ENCODE results near the gene ANTXR1.

The ANTXR1 gene

GRCh38 chr2:69076601-69077000 is 63.6 kb downstream of the ANTXR1 start:
- no peak for DNase-seq

DNA sequence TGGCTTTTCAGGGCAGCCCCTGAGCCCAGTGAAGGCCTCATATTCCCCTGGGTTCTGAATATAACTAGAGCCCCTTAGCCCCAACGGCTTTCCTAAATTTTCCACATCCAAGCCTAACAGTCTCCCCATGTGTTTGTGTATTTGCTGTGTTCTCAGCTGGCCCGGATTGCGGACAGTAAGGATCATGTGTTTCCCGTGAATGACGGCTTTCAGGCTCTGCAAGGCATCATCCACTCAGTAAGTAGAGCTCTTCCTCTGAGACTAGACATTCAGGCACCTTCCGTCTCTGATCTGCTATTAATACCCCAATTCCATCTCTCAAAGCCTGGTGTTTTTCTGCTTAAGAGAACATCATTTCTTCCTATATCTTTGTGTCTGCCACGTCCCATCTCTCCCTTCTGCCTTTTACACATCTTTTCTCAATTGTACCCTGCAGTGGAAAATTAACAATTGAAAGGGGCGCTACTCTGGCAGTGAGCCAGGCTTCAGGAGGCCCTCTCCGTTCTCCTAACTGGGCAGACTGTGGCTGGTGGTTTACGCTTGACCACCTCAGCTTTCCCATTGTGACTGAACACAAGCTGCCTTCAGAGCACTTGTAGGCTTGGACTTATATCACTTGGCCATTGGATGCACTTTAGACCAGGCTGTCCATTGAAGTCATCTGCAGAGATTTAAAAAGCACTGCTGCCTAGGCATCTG is 64.4 kb downstream of the ANTXR1 start:
- no peak for DNase-seq

GRCh38 chr2:69080071-69080470 is 67.1 kb downstream of the ANTXR1 start:
- DNase-seq: no peak

- no peak for DNase-seq
Measured at GRCh38 chr2:69081001-69081580, 68.1 kb downstream of the ANTXR1 start.

- no peak for DNase-seq
Measured at GRCh38 chr2:69081757-69082156, 68.8 kb downstream of the ANTXR1 start.

DNA sequence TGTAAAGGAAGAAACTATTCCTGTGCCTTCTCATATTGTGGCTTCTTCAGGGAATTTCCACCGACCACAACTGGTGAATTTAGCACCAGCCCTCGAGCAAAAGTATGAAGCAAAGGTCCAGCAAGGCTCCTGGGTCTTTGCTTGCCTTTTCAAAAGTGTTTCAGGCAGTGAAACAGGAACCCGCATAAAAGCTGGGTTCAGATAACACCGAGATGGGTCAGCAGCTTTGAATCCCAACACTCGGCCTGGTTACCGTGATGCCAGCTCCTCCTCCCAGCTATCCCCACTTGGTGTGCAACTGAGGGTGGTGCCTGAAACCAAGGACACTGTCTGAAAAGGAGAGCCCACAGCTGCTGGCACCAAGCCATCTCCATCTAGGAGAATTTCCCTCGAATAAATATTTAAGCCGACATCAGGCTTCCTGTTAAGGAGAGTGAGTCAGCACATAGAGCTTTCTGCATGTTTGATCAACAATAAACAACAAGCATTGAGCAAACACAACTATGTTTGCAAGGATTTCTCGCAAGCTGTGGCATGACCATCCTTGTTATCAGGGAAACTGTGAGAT is 69.5 kb downstream of the ANTXR1 start:
- DNase-seq: no peak

GRCh38 chr2:69083235-69083748 is 70.3 kb downstream of the ANTXR1 start:
- DNase-seq: no peak

DNA sequence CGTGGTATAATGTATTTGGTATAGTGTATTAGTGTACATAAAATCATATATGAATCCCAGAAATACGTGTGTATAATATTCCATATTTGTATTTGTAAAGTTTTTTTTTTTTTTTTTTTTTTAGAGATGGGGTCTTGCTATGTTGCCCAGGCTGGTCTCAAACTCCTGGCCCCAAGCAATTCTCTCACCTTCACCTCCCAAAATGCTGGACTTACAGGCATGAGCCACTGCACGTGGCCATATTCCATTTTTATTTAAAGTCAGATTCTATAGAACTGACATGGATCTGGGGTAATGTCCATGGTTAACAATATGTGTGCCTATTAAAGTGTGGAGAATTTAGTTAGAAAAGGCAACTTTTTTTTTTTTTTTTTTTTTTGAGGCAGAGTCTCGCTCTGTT is 71.5 kb downstream of the ANTXR1 start:
- no peak for DNase-seq

- no peak for DNase-seq
Measured at GRCh38 chr2:69086466-69086865, 73.5 kb downstream of the ANTXR1 start.

DNA sequence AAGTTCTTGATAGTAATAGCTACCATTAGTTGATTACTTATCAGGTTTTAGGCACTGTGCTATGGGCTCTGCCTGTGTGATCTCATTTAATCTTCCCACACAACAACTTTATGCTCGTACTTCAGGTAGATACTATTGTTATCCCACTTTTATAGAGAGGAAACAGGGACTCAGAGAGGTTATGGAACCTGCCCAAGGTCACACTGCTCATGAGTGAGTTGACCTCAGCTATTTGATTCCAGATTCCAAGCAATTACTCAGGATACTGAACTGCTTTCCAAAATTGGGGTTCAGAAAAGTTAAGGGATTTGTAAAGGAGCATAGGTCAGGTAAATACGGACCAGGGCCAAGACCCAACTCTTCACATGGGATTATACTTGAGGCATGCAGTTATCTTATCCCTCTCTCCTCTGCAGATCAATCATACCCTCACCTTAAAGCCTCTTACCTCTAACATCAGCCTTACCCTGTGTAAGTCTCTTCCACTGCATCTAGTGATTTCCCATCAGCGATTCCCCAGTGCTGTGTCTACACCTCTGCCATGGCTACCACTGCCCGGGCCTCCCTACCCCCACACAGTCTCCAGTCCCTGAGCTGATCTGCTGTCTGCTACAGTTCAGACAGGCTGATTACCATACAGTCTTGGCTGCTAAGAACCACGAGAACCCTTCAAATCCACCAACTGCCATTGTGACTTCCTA is 74.4 kb downstream of the ANTXR1 start:
- DNase-seq: no peak

GRCh38 chr2:69087912-69088240 is 74.9 kb downstream of the ANTXR1 start:
- DNase-seq: no peak

DNA sequence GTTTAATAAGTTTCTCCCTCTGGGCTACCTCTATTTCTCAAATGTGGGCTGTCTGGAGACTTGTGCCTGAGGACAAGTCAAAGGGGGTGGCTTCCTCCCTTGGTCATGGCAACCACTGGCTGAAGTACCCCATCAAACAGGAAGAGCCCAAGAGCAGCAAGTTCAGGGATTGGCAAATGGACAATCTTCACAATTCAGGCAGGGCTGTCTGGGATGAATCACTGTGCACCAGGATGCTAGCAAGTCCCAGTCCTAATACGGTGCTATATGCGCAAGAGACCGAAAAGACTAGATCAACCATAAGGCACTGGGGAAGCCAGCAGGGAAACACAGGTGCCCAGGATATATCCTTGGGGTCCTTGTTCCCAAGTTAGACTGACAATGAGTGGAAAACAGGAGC is 75.5 kb downstream of the ANTXR1 start:
- no peak for DNase-seq

- DNase-seq: no peak
Measured at GRCh38 chr2:69089266-69089665, 76.3 kb downstream of the ANTXR1 start.

DNA sequence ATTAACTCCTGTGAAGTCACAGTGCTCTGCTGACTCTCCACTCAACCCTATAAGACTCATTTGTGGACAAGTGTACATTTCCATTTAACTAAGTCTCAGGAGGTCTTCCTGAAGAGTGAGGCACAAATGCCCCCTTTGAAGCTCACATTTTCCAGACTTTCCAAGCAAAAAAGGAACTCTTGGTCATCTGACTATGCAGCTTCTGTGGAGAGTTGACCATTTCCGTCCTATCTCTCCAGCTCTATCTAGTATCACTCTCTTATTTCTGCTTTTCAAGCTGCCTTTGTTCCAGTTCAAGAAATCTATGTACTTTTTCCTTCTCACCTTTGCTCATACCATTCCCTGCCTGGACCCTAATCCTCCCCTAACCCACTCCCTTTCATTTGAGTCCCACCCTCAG is 77.0 kb downstream of the ANTXR1 start:
- DNase-seq: no peak

GRCh38 chr2:69090820-69091219 is 77.8 kb downstream of the ANTXR1 start:
- no peak for DNase-seq

- DNase-seq: no peak
Measured at GRCh38 chr2:69092857-69093256, 79.9 kb downstream of the ANTXR1 start.

DNA sequence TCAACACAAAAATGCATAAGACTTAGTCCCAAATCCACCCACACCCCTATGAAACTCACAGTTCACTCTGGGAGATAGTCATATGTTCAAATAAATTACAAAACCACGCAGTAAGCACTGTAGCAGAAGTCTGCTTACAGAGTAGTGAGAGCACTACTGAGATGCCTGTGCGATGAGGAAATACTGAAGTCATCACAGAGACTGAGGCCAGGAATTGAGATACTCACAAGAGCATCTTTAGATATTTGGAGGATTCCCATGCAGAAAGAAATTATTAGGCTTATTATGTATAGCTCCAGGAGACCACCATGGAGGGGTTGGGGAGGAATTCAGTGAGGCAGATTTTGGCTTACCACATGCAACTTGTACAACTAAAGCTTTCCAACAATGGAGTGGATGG is 82.3 kb downstream of the ANTXR1 start:
- no peak for DNase-seq

DNA sequence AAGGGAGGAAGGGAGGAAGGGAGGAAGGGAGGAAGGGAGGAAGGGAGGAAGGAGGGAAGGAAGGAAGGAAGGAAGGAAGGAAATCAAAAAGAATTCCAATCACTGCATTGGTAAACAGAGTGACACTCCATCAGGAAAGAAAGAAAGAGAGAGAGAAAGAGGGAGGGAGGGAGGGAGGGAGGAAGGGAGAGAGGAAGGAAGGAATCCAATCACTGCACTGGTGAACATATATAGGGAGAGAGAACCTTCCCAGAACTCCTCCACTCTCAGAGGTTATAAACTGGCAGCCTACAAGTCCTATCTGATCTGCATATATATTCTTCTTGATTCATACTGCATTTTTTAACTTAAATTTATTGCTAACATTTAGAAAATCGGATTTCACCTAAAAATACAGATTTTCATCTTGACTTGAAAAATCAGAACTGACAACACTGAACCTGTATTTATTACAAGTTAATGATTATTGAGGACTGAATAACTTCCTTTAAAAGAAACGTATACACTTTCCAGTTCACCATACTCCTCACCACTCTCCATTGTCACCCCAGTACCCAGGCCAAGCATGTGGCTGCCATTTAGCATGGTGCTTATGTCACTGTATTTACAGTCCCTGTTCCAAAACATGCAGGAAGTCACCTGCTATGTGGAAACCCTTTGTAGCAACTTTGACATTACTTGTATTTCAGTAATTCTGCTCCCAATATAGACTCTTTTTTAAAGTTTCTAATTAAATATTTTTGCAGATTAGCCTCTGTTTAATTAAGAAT is 83.5 kb downstream of the ANTXR1 start:
- no peak for DNase-seq

DNA sequence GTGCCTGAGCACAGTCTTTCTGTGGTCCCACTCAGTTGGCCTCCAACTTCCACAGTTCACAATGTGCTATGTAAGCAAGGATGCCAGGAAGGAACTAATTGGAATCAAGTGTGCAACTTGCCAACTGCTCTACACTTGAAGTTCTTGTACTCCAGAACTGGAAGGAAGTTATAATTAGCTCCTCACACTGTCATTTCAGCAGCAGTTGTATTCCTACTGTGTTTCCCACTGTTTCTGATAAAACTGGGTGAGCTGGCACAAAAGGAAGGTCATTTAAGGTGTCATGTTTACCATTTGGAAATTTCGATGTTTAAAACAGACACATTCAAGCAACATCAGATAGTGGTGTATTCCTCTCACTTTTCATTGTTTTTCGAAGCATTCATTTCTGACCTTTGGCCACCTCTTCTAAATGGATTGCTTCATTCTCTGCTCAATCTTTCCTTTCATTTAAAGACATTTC is 84.2 kb downstream of the ANTXR1 start:
- DNase-seq: no peak

DNA sequence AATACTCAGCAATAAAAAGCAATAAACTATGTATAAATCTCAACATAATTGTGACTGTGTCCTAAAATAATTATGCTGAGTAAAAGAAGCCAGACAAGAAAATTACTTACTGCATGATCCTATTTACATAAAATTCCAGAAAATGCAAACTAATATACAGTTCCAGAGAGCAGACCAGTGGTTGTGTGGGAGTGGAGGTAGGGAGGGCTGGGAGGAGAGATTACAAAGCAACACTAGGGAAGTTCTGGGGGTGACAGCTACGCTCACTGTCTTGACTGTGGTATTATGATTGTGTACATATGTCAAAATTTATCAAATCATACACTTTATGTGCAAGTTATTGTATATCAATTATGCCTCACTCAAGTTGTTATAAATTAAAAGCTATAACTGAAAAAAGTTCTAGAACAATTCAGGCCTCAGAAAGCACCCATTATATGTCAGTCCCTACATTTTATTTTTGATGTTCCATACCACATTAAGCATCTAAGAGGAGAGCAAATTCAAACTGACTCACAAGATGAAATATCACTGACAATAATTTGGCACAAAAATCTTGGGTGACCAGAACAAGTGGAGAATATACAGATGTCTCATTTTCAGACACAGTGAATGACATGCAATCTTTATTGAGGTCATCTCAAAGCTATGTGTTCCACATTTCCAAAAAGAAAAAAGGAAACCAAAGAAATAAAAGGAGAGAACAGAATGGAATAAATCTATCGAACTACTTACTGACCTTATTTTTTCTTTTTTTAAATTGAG is 85.1 kb downstream of the ANTXR1 start:
- no peak for DNase-seq

DNA sequence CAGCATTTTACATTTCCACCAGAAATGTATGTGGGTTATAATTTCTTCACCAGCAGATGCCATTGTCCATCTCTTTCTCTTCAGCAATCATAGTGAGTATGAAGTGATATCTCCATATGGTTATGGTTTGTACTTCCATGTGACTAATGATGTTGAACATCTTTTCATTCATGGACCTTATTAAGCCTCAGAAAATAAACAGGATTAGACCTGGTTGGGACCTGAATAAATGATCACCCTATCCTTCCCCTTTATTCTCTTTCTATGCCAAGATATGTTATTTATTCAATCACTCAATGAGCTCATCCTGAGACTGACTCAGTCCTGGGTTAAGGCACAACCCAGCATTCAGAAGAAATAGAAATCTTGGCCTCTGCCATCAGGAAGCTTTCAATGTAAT is 86.6 kb downstream of the ANTXR1 start:
- DNase-seq: no peak

DNA sequence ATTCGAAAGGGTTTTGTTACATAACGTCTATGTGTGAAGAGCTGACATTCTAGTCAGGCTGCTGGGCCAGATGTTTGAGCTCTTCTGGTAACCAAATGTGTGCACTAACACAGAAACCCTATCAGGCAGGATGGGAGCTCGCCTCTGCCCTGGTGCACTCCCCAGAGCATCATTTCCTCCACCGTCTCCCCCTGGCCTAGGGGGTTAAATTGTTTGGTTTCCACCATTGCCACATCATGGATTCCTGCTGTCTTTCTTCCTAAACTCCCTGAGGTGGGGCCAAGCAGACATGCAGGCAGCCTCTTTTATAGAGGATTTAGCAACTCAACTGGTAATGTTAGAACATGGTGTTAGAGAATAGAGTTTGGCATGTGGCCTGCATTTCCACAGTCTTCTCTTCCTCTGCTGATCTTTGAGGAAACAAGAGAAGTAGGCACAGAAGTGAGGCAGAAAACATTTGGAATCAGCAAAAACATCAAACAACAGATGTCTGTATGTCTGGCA is 87.3 kb downstream of the ANTXR1 start:
- DNase-seq: no peak
